Testis (tissue), 2 donors: ENCODE data around the gene FBLN5.

Experiments
- POLR2A ChIP-seq: fragments of 450-650 bp; IDR thresholded peaks from one replicate; pipeline ENCODE4 v1.6.1; 2017; ENCODE audit warnings: antibody characterized with exemption, mild to moderate bottlenecking, moderate library complexity
- TF ChIP-seq, protein P1 (sequence below), 3 experiments: fragments of 450-650 bp in 2 of 3; fragments of 200-600 bp in 1 of 3; sonication (generic) in 1 of 3; IDR thresholded peaks; one replicate each; pipeline ENCODE4 v1.5.1; 2016 to 2019; ENCODE audit warnings: antibody characterized with exemption in 3 of 3, mild to moderate bottlenecking in 2 of 3, moderate library complexity in 1 of 3

DNA sequence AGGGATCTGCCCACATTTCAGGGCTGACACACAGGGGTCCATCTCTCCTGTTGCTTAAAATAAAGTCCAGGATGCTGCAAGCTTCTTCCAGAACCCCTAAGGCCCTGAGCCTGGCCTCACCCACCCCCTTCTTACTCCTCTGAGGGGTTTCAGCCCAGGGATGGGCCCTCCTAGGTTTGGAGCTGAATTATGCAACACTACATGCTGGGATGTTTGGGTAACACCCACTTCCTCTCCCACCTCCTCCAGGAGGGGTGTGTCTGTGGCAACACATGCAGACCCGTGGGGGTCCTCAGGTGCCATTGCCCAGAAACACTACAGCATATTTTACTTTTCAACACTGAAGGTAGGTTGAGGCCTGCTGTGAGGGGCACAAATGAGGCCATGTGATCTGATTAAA, 5.4 kb downstream of the FBLN5 start:
- TF ChIP-seq, protein P1, sequence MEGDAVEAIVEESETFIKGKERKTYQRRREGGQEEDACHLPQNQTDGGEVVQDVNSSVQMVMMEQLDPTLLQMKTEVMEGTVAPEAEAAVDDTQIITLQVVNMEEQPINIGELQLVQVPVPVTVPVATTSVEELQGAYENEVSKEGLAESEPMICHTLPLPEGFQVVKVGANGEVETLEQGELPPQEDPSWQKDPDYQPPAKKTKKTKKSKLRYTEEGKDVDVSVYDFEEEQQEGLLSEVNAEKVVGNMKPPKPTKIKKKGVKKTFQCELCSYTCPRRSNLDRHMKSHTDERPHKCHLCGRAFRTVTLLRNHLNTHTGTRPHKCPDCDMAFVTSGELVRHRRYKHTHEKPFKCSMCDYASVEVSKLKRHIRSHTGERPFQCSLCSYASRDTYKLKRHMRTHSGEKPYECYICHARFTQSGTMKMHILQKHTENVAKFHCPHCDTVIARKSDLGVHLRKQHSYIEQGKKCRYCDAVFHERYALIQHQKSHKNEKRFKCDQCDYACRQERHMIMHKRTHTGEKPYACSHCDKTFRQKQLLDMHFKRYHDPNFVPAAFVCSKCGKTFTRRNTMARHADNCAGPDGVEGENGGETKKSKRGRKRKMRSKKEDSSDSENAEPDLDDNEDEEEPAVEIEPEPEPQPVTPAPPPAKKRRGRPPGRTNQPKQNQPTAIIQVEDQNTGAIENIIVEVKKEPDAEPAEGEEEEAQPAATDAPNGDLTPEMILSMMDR (IDR thresholded peaks at IDR 0.05): no peak
- no peak for TF ChIP-seq POLR2A
